Coronary artery (tissue), 2 donors: ENCODE results near the gene HMGCLL1.

Experiments used
- DNase-seq: peaks from one replicate; pipeline ENCODE4 v3.0.0-alpha.2; 2017; ENCODE audit warnings: low spot score
- H3K27ac ChIP-seq, 2 donors: fragments of 200-600 bp; sonication (generic); one replicate each; pipeline ENCODE4 v1.5.1; 2016 to 2019
- H3K4me3 ChIP-seq: fragments of 200-600 bp; sonication (generic); 2 replicates; pipeline ENCODE4 v1.5.1; 2016; ENCODE audit warnings: mild to moderate bottlenecking, moderate library complexity
- CTCF ChIP-seq: fragments of 200-600 bp; sonication (generic); IDR thresholded peaks from one replicate; pipeline ENCODE4 v1.5.1; 2019; ENCODE audit warnings: antibody characterized with exemption

The HMGCLL1 gene

GRCh38 chr6:55516736-55517135 is 62.3 kb downstream of the HMGCLL1 start:
- H3K27ac ChIP-seq: no peak overlapping the region
- no peak overlapping the region for H3K4me3 ChIP-seq
- DNase-seq: no peak
- TF ChIP-seq CTCF: no peak

- DNase-seq: no peak
- Histone ChIP-seq H3K27ac (no peak overlapping the region), H3K4me3 (no peak overlapping the region)
- TF ChIP-seq CTCF: no peak
Observed at GRCh38 chr6:55512904-55513303, 66.1 kb downstream of the HMGCLL1 start.

GRCh38 chr6:55511122-55511800 is 67.7 kb downstream of the HMGCLL1 start:
- DNase-seq: no peak
- no peak for TF ChIP-seq CTCF
- no peak overlapping the region for H3K27ac ChIP-seq
- H3K4me3 ChIP-seq: no peak overlapping the region

GRCh38 chr6:55499591-55499990 is 79.4 kb downstream of the HMGCLL1 start:
- no peak for DNase-seq
- no peak overlapping the region for H3K4me3 ChIP-seq
- no peak overlapping the region for H3K27ac ChIP-seq
- no peak for TF ChIP-seq CTCF

- no peak for DNase-seq
- no peak overlapping the region for H3K27ac ChIP-seq
- no peak overlapping the region for H3K4me3 ChIP-seq
- no peak for TF ChIP-seq CTCF
Observed at GRCh38 chr6:55497694-55498093, 81.3 kb downstream of the HMGCLL1 start.

GRCh38 chr6:55496201-55496600 is 82.8 kb downstream of the HMGCLL1 start:
- DNase-seq: no peak
- H3K27ac ChIP-seq: no peak overlapping the region
- TF ChIP-seq CTCF: no peak
- H3K4me3 ChIP-seq: no peak overlapping the region

GRCh38 chr6:55495277-55495676 is 83.7 kb downstream of the HMGCLL1 start:
- no peak for DNase-seq
- H3K27ac ChIP-seq: no peak overlapping the region
- no peak overlapping the region for H3K4me3 ChIP-seq
- no peak for TF ChIP-seq CTCF
